Neural cell (in vitro differentiated cells): ENCODE results near the gene COBLL1. TPM values are rescaled to one million over a fixed set of nuclear protein-coding genes. Genes with fewer than 3 reads are reported as not detected.

Experiments used
- H2AFZ ChIP-seq: fragments of 200-600, 300-800 bp; sonication (generic), shearing (Covaris generic); 2 replicates; pipeline ENCODE4 v1.6.0; 2014; ENCODE audit warnings: low read depth, mild to moderate bottlenecking, antibody characterized with exemption, low read length, moderate library complexity
- H3F3A ChIP-seq: fragments of 200-600 bp; shearing (Covaris generic); 2 replicates; pipeline ENCODE4 v1.6.1; 2016; ENCODE audit warnings: mild to moderate bottlenecking, moderate library complexity, mixed read lengths, antibody characterized with exemption, low read length; ENCODE audit not compliant: insufficient read depth, poor library complexity, severe bottlenecking
- H3K27ac ChIP-seq: fragments of 200-600, 300-800 bp; sonication (generic), shearing (Covaris generic); 2 replicates; pipeline ENCODE4 v1.5.1; 2014; ENCODE audit warnings: mild to moderate bottlenecking, low read length, moderate library complexity
- H3K27me3 ChIP-seq: fragments of 300-800, 200-600 bp; sonication (generic), shearing (Covaris generic); 2 replicates; pipeline ENCODE4 v1.6.0; 2014; ENCODE audit warnings: mild to moderate bottlenecking, low read depth, low read length, moderate library complexity; ENCODE audit not compliant: insufficient read depth
- H3K36me3 ChIP-seq: fragments of 300-800, 200-600 bp; sonication (generic), shearing (Covaris generic); 2 replicates; pipeline ENCODE4 v1.5.1; 2014; ENCODE audit warnings: mild to moderate bottlenecking, antibody characterized with exemption, low read length, moderate library complexity; ENCODE audit not compliant: insufficient read depth
- H3K4me2 ChIP-seq: fragments of 300-800, 200-600 bp; sonication (generic), shearing (Covaris generic); 2 replicates; pipeline ENCODE4 v1.6.0; 2014; ENCODE audit warnings: mild to moderate bottlenecking, low read length
- H3K4me3 ChIP-seq: fragments of 300-800, 200-600 bp; sonication (generic), shearing (Covaris generic); 2 replicates; pipeline ENCODE4 v1.5.1; 2014; ENCODE audit warnings: mild to moderate bottlenecking, low read length, moderate library complexity
- H3K79me2 ChIP-seq: fragments of 200-600 bp; shearing (Covaris generic); replicated peaks from 2 replicates; pipeline ENCODE4 v1.6.0; 2014; ENCODE audit warnings: mild to moderate bottlenecking, low read length, moderate library complexity; ENCODE audit not compliant: insufficient read depth
- H3K9ac ChIP-seq: fragments of 300-800, 200-600 bp; sonication (generic), shearing (Covaris generic); 2 replicates; pipeline ENCODE4 v1.6.1; 2016; ENCODE audit warnings: mild to moderate bottlenecking, low read length, mixed read lengths
- H3K9me2 ChIP-seq: fragments of 200-600 bp; shearing (Covaris generic); 2 replicates; pipeline ENCODE4 v1.6.1; 2016; ENCODE audit warnings: mild to moderate bottlenecking, low read length, mixed read lengths; ENCODE audit not compliant: insufficient read depth
- H3K9me3 ChIP-seq: fragments of 200-600, 300-800 bp; sonication (generic), shearing (Covaris generic); 2 replicates; pipeline ENCODE4 v1.6.1; 2016; ENCODE audit warnings: mild to moderate bottlenecking, mixed run types, low read length, moderate library complexity, mixed read lengths
- H4K20me1 ChIP-seq: fragments of 200-600 bp; shearing (Covaris generic); 2 replicates; pipeline ENCODE4 v1.6.1; 2016; ENCODE audit warnings: mild to moderate bottlenecking, mixed run types; ENCODE audit not compliant: insufficient read depth
- EP300 ChIP-seq: fragments of 450-650 bp; conservative IDR thresholded peaks from 2 replicates; pipeline ENCODE4 v1.6.1; 2014; ENCODE audit warnings: antibody characterized with exemption, mild to moderate bottlenecking, moderate library complexity; ENCODE audit not compliant: poor library complexity, severe bottlenecking
- EZH2 ChIP-seq: fragments of 200-600, 300-800 bp; shearing (Covaris generic), sonication (generic); IDR thresholded peaks from 2 replicates; pipeline ENCODE4 v1.6.1; 2014; ENCODE audit warnings: antibody characterized with exemption, low read length, borderline replicate concordance, mild to moderate bottlenecking; ENCODE audit not compliant: insufficient read depth, poor library complexity, severe bottlenecking
- MXI1 ChIP-seq: fragments of 450-650 bp; conservative IDR thresholded peaks from 2 replicates; pipeline ENCODE4 v1.6.1; 2014; ENCODE audit warnings: antibody characterized with exemption, mild to moderate bottlenecking; ENCODE audit not compliant: poor library complexity, severe bottlenecking
- POLR2AphosphoS5 ChIP-seq: IDR thresholded peaks from 2 replicates; pipeline ENCODE4 v1.6.1; 2012
- RAD21 ChIP-seq: fragments of 450-650 bp; conservative IDR thresholded peaks from 2 replicates; pipeline ENCODE4 v1.6.1; 2014; ENCODE audit warnings: antibody characterized with exemption, mild to moderate bottlenecking, moderate library complexity
- SMC3 ChIP-seq: fragments of 450-650 bp; conservative IDR thresholded peaks from 2 replicates; pipeline ENCODE4 v1.6.1; 2014; ENCODE audit warnings: antibody characterized with exemption, mild to moderate bottlenecking, moderate library complexity; ENCODE audit not compliant: poor library complexity
- TAF1 ChIP-seq: IDR thresholded peaks from 2 replicates; pipeline ENCODE4 v1.6.1; 2012; ENCODE audit warnings: low read depth
- polyA plus RNA-seq: library from polyadenylated mRNA; depleted of rRNA; stranded (reverse); fragments of >200 nt; gene quantifications from 2 replicates; pipeline ENCODE4 v1.2.3, GENCODE V29; 2014
- TF ChIP-seq, protein P1 (sequence below): IDR thresholded peaks from 2 replicates; pipeline ENCODE4 v1.6.1; 2012; ENCODE audit warnings: borderline replicate concordance
- TF ChIP-seq, protein P2 (sequence below): fragments of 450-650 bp; IDR thresholded peaks from 2 replicates; pipeline ENCODE4 v1.5.1; 2014; ENCODE audit warnings: antibody characterized with exemption, mild to moderate bottlenecking, moderate library complexity; ENCODE audit not compliant: poor library complexity, severe bottlenecking

COBLL1 gene
- polyA plus RNA-seq, 1 donor from 2014 or later: 0.11 TPM

DNA sequence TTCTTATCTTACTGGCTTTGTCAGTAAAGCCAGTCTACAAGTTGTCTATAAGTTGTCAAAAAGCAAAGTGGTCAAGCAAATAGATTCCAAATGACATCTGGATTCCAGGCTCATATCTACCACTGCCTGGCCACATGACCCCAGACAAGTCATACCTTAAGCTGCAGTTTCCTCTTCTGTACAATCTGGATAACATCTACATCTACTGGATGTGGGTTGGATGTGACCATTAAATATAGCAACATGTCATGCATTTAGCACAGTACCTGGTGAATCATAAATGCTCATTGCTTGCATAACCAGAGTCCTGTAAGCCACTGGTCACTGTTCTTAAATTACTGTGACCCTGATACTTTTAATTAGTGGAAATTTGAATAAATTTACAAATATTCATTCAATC, 16.8 kb downstream of the COBLL1 start:
- TF ChIP-seq, protein P1, sequence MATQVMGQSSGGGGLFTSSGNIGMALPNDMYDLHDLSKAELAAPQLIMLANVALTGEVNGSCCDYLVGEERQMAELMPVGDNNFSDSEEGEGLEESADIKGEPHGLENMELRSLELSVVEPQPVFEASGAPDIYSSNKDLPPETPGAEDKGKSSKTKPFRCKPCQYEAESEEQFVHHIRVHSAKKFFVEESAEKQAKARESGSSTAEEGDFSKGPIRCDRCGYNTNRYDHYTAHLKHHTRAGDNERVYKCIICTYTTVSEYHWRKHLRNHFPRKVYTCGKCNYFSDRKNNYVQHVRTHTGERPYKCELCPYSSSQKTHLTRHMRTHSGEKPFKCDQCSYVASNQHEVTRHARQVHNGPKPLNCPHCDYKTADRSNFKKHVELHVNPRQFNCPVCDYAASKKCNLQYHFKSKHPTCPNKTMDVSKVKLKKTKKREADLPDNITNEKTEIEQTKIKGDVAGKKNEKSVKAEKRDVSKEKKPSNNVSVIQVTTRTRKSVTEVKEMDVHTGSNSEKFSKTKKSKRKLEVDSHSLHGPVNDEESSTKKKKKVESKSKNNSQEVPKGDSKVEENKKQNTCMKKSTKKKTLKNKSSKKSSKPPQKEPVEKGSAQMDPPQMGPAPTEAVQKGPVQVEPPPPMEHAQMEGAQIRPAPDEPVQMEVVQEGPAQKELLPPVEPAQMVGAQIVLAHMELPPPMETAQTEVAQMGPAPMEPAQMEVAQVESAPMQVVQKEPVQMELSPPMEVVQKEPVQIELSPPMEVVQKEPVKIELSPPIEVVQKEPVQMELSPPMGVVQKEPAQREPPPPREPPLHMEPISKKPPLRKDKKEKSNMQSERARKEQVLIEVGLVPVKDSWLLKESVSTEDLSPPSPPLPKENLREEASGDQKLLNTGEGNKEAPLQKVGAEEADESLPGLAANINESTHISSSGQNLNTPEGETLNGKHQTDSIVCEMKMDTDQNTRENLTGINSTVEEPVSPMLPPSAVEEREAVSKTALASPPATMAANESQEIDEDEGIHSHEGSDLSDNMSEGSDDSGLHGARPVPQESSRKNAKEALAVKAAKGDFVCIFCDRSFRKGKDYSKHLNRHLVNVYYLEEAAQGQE: no peak
- Histone ChIP-seq H3F3A (no peaks in the 10 kb centered on the region), H3K4me3 (no peak overlapping the region), H3K27ac (no peak overlapping the region), H3K9me3 (no peaks in the 10 kb centered on the region), H3K79me2 (no peaks in the 10 kb centered on the region), H3K36me3 (no peaks in the 10 kb centered on the region), H3K9ac (no peak overlapping the region), H4K20me1 (no peaks in the 10 kb centered on the region), H2AFZ (no peak overlapping the region), H3K9me2 (no peaks in the 10 kb centered on the region), H3K27me3 (no peaks in the 10 kb centered on the region), H3K4me2 (no peak overlapping the region)

DNA sequence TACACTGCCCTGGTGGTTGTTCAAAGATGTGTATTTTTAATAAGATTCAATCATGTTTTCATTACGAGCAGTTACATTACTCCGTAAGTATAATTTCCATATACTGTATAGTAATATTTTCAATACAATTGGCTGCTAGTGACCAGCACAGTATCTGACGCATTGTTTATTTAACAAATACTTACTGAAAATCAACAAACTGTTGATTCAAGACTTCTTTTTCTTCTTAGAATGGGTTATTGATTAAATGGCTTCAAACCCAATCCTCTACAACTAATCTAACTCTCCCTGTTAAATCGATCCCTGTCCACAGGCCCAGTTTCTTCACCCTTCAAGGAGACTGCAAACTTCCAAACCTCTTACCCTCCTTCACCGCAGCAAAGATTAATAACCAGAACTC, 18.5 kb downstream of the COBLL1 start:
- no peak overlapping the region for H3K27ac ChIP-seq
- no peaks in the 10 kb centered on the region for H3K36me3 ChIP-seq
- no peaks in the 10 kb centered on the region for H3K79me2 ChIP-seq
- H2AFZ ChIP-seq: no peak overlapping the region
- H3F3A ChIP-seq: no peaks in the 10 kb centered on the region
- H3K9ac ChIP-seq: no peak overlapping the region
- H3K4me2 ChIP-seq: no peak overlapping the region
- no peaks in the 10 kb centered on the region for H3K9me2 ChIP-seq
- no peaks in the 10 kb centered on the region for H3K9me3 ChIP-seq
- H3K4me3 ChIP-seq: no peak overlapping the region
- TF ChIP-seq MXI1 (no peak), SMC3 (no peak)
- H4K20me1 ChIP-seq: no peaks in the 10 kb centered on the region
- H3K27me3 ChIP-seq: no peaks in the 10 kb centered on the region

- no peaks in the 10 kb centered on the region for H3F3A ChIP-seq
- no peaks in the 10 kb centered on the region for H3K36me3 ChIP-seq
- H3K4me2 ChIP-seq: no peak overlapping the region
- no peaks in the 10 kb centered on the region for H3K27me3 ChIP-seq
- H3K4me3 ChIP-seq: no peak overlapping the region
- H3K9me2 ChIP-seq: no peaks in the 10 kb centered on the region
- H3K27ac ChIP-seq: no peak overlapping the region
- no peak overlapping the region for H3K9ac ChIP-seq
- TF ChIP-seq EZH2 (no peak), RAD21 (no peak), POLR2AphosphoS5 (no peak), EP300 (no peak), MXI1 (no peak), SMC3 (no peak), TAF1 (no peak)
- TF ChIP-seq, protein P1: no peak
- TF ChIP-seq, protein P2, sequence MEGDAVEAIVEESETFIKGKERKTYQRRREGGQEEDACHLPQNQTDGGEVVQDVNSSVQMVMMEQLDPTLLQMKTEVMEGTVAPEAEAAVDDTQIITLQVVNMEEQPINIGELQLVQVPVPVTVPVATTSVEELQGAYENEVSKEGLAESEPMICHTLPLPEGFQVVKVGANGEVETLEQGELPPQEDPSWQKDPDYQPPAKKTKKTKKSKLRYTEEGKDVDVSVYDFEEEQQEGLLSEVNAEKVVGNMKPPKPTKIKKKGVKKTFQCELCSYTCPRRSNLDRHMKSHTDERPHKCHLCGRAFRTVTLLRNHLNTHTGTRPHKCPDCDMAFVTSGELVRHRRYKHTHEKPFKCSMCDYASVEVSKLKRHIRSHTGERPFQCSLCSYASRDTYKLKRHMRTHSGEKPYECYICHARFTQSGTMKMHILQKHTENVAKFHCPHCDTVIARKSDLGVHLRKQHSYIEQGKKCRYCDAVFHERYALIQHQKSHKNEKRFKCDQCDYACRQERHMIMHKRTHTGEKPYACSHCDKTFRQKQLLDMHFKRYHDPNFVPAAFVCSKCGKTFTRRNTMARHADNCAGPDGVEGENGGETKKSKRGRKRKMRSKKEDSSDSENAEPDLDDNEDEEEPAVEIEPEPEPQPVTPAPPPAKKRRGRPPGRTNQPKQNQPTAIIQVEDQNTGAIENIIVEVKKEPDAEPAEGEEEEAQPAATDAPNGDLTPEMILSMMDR: no peak
- H4K20me1 ChIP-seq: no peaks in the 10 kb centered on the region
- H3K79me2 ChIP-seq: no peaks in the 10 kb centered on the region
- no peak overlapping the region for H2AFZ ChIP-seq
- no peaks in the 10 kb centered on the region for H3K9me3 ChIP-seq
Measured at GRCh38 chr2:164821338-164821737, 20.3 kb downstream of the COBLL1 start.
